Activated CD8-positive, alpha-beta memory T cell treated with anti-CD3 and anti-CD28 coated beads for 36 hours (primary cell): ENCODE measurements around the gene SYTL3. TPM values are rescaled to one million over a fixed set of nuclear protein-coding genes. Genes with fewer than 3 reads are reported as not detected.

ENCODE experiments used
- CTCF ChIA-PET: fragments of 350-600 bp; sonication (Branson Sonifier 250); formaldehyde crosslinking; loops from one replicate; lab custom pipeline; 2021; ENCODE audit warnings: antibody characterized with exemption; lab: Charles Lee
- POLR2A ChIA-PET: fragments of 350-600 bp; sonication (Branson Sonifier 250); formaldehyde crosslinking; loops from one replicate; lab custom pipeline; 2021; ENCODE audit warnings: antibody characterized with exemption; lab: Charles Lee
- total RNA-seq, 2 experiments: library from RNA; stranded (reverse); gene quantifications; one replicate each; pipeline ENCODE4 v1.2.3, GENCODE V29; 2021

Gene SYTL3
- total RNA-seq, 2 experiments from 2014 or later, result 119 to 124 TPM

- CTCF ChIA-PET, result no interaction called here
Observed at GRCh38 chr6:158805698-158806377, 156.0 kb downstream of the SYTL3 start.

GRCh38 chr6:158807515-158808441, 157.9 kb downstream of the SYTL3 start:
- POLR2A ChIA-PET, result interaction anchor here (0.5 kb wide), 1 partner anchor 155 kb away, joined by 4 read pairs; no protein-coding TSS in a partner anchor
- CTCF ChIA-PET, result interaction anchor here (1.2 kb wide), 1 partner anchor 14 kb away, joined by 3 read pairs; no protein-coding TSS in a partner anchor

More at GRCh38 chr6:158805698-158806377, 156.0 kb downstream of the SYTL3 start:
- POLR2A ChIA-PET, result interaction anchor here (0.7 kb wide), 1 partner anchor 42 kb away, joined by 3 read pairs; no protein-coding TSS in a partner anchor

GRCh38 chr6:158808442-158808833, 158.6 kb downstream of the SYTL3 start:
- CTCF ChIA-PET, result interaction anchor here (0.9 to 1.2 kb wide), 2 partner anchors 14 to 163 kb away, joined by 3 to 4 read pairs; no protein-coding TSS in a partner anchor
- POLR2A ChIA-PET, result interaction anchor here (1.0 kb wide), 1 partner anchor 62 kb away, joined by 3 read pairs; no protein-coding TSS in a partner anchor

- ChIA-PET CTCF (interaction anchor here (0.9 to 1.2 kb wide), 2 partner anchors 61 to 162 kb away, joined by 4 to 5 read pairs; no protein-coding TSS in a partner anchor), POLR2A (interaction anchor here (1.0 kb wide), 1 partner anchor 61 kb away, joined by 3 read pairs; no protein-coding TSS in a partner anchor)
Observed at GRCh38 chr6:158808941-158809678, 159.3 kb downstream of the SYTL3 start.

- ChIA-PET POLR2A (no interaction called here), CTCF (no interaction called here)
Observed at GRCh38 chr6:158810155-158811095, 160.6 kb downstream of the SYTL3 start.

GRCh38 chr6:158812611-158813010, 162.8 kb downstream of the SYTL3 start:
- POLR2A ChIA-PET, result no interaction called here
- CTCF ChIA-PET, result interaction anchor here (1.1 kb wide), 1 partner anchor 160 kb away, joined by 3 read pairs; no protein-coding TSS in a partner anchor

GRCh38 chr6:158813032-158813431, 163.2 kb downstream of the SYTL3 start:
- POLR2A ChIA-PET, result no interaction called here
- CTCF ChIA-PET, result interaction anchor here (0.7 to 1.4 kb wide), 5 partner anchors 11 to 951 kb away, joined by 3 to 4 read pairs (median 3); no protein-coding TSS in a partner anchor

Other genes starting within 250 kb of the SYTL3 start
- 10 to 100 TPM; 14.8 to 16.3 TPM for gene TMEM181, start 90.0 kb upstream of the SYTL3 start, total RNA-seq
- 100 to 1,000 TPM in 1 of 2 experiments, 10 to 100 TPM in 1; 90.6 to 100 TPM for gene DYNLT1, start 5.3 kb upstream of the SYTL3 start, total RNA-seq
- 100 to 1,000 TPM; 260 to 266 TPM for gene EZR, start 169.3 kb downstream of the SYTL3 start, total RNA-seq